GM12865 (cell line): ENCODE results near the gene RBMS1.

ENCODE experiments used
- DNase-seq: peaks from one replicate; pipeline ENCODE4 v3.0.0; 2010; ENCODE audit warnings: low read depth
- H3K4me3 ChIP-seq: 2 replicates; pipeline ENCODE4 v1.5.1; 2011; ENCODE audit warnings: mild to moderate bottlenecking, low read depth, low read length, control low read depth
- TF ChIP-seq, protein P1 (sequence below): IDR thresholded peaks from 2 replicates; pipeline ENCODE4 v1.5.1; 2011; ENCODE audit warnings: low read length, control low read depth, low read depth, inconsistent platforms; ENCODE audit not compliant: insufficient read depth; ENCODE audit errors: missing control alignments

RBMS1 gene

DNA sequence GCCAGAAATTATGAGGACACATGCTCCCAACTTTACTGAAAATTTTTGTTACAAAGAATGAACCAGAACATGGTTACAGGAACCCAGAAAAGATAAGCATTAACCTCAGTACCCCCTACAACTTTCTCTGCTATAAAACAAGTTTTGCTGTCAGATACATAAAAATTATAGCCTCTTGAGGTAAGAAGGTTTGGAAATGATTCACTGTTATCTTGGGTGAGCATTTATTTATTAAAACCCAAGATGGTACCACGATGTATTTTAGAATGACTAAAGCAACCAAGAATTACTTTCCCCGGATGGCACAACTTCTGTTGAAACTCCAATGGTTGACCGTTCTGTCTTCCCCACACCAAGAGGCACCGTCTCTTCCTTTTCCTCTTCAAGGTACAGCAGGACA lies 72.9 kb downstream of the RBMS1 start:
- TF ChIP-seq, protein P1, sequence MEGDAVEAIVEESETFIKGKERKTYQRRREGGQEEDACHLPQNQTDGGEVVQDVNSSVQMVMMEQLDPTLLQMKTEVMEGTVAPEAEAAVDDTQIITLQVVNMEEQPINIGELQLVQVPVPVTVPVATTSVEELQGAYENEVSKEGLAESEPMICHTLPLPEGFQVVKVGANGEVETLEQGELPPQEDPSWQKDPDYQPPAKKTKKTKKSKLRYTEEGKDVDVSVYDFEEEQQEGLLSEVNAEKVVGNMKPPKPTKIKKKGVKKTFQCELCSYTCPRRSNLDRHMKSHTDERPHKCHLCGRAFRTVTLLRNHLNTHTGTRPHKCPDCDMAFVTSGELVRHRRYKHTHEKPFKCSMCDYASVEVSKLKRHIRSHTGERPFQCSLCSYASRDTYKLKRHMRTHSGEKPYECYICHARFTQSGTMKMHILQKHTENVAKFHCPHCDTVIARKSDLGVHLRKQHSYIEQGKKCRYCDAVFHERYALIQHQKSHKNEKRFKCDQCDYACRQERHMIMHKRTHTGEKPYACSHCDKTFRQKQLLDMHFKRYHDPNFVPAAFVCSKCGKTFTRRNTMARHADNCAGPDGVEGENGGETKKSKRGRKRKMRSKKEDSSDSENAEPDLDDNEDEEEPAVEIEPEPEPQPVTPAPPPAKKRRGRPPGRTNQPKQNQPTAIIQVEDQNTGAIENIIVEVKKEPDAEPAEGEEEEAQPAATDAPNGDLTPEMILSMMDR, result no peak
- no peak overlapping the region for H3K4me3 ChIP-seq
- DNase-seq, result no peak

DNA sequence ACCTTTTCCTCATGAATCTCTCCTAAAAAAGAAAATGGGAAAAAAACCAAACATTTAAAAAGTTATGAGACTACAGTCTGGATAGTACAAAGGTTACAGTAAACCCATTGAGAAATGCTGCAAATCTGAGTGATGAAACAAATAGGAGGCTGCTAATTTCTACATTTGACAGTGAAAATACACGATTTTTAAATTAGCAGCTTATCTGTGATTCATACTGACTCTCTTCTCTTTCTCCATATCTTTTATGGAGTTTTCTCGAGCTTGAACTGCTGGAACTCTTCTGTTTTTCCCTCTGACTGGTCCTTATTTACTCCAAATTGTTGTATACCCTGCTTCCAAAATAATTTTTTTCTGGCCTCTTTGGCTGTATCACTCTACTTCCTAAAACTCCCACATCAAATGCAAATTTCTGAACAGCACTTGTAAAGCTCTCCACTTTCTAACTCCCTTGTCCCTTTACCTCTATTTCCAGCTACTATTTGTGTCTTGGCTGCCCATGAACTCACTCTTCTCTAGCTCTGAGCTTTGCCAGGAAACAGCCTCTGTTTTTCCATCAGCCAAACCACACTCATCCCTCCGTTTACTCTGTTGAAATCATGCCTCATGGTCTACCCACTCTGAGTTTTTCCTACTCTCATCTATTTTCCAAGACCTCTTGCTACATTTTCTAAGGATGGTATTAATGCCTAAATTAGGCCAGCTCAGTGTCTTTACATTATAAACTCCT lies 73.7 kb downstream of the RBMS1 start:
- DNase-seq, result no peak
- H3K4me3 ChIP-seq, result no peak overlapping the region
- TF ChIP-seq, protein P1, result no peak

DNA sequence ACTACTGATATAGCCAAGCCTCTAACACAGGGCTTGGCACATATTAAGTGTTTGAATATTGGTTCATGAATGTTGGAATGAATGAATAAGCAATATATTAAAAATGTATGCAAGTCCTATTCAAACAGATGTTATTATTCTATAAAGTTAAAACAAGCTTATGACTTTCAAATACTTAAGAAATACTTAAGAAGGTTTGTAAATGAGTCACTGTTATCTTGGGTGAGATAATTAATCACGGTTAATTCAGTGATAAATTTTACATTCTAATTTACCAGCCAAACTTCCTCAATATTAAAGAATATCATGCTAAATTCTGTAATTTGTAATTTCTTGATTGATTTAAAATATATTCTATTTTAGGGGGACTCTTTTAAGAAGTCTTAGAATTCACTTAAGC lies 74.8 kb downstream of the RBMS1 start:
- TF ChIP-seq, protein P1, result no peak
- DNase-seq, result no peak

DNA sequence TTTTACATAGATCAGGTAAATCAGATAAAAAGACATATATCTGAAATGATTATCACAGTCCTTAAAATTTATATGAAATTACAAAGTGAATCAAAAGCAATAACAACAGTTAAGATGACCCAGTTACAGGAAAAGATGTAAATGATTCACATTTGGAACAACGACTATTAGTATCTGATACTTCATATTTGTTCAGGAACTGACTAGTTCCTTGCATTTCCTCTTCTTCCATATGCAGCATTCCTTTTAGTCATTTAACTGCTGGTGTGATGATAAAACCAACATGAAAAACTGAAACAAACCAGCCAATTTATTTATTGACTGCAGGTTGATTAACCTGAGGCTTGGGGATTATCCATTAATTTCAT lies 75.2 kb downstream of the RBMS1 start:
- no peak for DNase-seq
- TF ChIP-seq, protein P1, result no peak
- no peak overlapping the region for H3K4me3 ChIP-seq

More for the DNA sequence above, 74.8 kb downstream of the RBMS1 start:
- no peak overlapping the region for H3K4me3 ChIP-seq

DNA sequence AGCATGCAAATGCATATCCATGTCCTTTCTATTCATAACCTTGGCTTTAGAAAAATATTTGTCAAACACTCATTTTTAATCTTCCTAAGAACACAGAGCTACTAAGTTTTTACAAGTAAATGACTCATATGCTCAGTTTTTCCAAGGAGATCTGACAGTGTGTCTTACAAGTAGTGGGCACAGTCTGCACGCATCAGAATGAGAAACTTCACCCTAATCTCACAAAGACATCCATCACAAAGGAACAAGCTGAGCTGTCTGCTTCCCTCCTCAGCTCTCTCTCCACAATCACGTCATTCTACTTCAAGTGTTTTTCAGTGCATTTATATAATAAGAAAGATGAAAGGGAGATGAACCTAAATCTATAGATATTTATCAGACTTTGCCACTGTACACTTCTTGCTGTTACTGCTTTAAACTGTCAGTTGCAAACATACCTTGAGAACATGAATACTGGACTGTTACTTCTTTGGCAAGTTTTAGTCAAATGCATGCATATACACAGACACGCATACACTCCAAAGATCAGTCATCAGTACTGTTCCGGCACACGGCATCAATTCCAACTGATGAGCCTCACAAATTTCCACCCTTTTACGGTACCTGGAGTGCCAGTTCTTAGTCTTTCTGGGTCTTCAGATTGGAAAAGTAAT lies 75.7 kb downstream of the RBMS1 start:
- H3K4me3 ChIP-seq, result no peak overlapping the region
- DNase-seq, result no peak
- TF ChIP-seq, protein P1, result no peak

DNA sequence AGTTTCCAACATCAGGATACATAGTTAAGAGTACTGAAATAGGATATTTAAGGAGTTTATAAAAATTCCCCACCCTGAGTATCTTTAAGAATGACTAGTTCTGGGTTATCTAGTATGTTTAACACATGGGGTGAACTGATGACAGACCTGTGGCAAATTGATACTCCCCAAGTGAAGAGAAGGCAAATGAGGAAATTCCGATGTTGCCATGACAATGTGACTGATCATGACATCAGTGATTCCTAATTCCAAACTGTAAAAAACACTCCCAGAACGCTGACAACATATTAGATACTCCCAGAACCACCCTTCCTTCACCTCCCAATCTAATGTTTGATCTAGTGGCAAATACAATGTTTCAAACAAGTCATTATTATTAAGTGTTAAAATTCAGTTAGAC lies 77.6 kb downstream of the RBMS1 start:
- no peak overlapping the region for H3K4me3 ChIP-seq
- TF ChIP-seq, protein P1, result no peak
- no peak for DNase-seq
